Liver (tissue), 9 donors: ENCODE measurements around the gene TSPAN19. TPM values are rescaled to one million over a fixed set of nuclear protein-coding genes. Genes with fewer than 3 reads are reported as not detected.

Experiments
- DNase-seq: peaks from one replicate; pipeline ENCODE4 v3.0.0-alpha.2; 2017; ENCODE audit warnings: low spot score
- H3K27ac ChIP-seq, 2 donors: one replicate each; pipeline ENCODE4 v1.7.0; 2013; ENCODE audit warnings: inconsistent platforms in 2 of 2, low read length in 2 of 2, control low read depth in 1 of 2, low read depth in 1 of 2, mild to moderate bottlenecking in 1 of 2
- H3K27me3 ChIP-seq, 4 donors: one replicate each; pipeline versions ENCODE4 v1.6.1 to v1.7.0; 2013; ENCODE audit warnings: low read length in 3 of 4, inconsistent platforms in 1 of 4, mild to moderate bottlenecking in 1 of 4, moderate library complexity in 1 of 4; ENCODE audit not compliant: control insufficient read depth in 4 of 4, insufficient read depth in 4 of 4
- H3K36me3 ChIP-seq, 4 donors: one replicate each; pipeline versions ENCODE4 v1.6.1 to v1.7.0; 2013; ENCODE audit warnings: low read length in 3 of 4, mild to moderate bottlenecking in 3 of 4, low read depth in 1 of 4, moderate library complexity in 1 of 4; ENCODE audit not compliant: control insufficient read depth in 4 of 4, insufficient read depth in 3 of 4
- H3K4me1 ChIP-seq, 4 donors: one replicate each; pipeline versions ENCODE4 v1.6.1 to v1.7.0; 2013; ENCODE audit warnings: low read length in 3 of 4, mild to moderate bottlenecking in 3 of 4, moderate library complexity in 1 of 4; ENCODE audit not compliant: control insufficient read depth in 4 of 4, insufficient read depth in 4 of 4
- H3K4me3 ChIP-seq, 3 donors: one replicate each; pipeline versions ENCODE4 v1.6.1 to v1.7.0; 2013; ENCODE audit warnings: low read length in 3 of 3, control low read depth in 1 of 3, low read depth in 1 of 3, mild to moderate bottlenecking in 1 of 3
- H3K9ac ChIP-seq, 2 donors: one replicate each; pipeline ENCODE4 v1.7.0; 2013; ENCODE audit warnings: low read length in 2 of 2, mild to moderate bottlenecking in 2 of 2, moderate library complexity in 2 of 2, control low read depth in 1 of 2, low read depth in 1 of 2
- H3K9me3 ChIP-seq, 4 donors: one replicate each; pipeline versions ENCODE4 v1.6.1 to v1.7.0; 2013; ENCODE audit warnings: low read length in 3 of 4; ENCODE audit not compliant: control insufficient read depth in 4 of 4
- CTCF ChIP-seq: fragments of 150-350 bp; IDR thresholded peaks from 2 replicates; pipeline ENCODE4 v1.5.1; 2017; ENCODE audit warnings: improper control_type of control experiment, low read depth, low read length; ENCODE audit not compliant: missing input control
- EGR1 ChIP-seq, 2 donors: IDR thresholded peaks; 2 replicates each; pipeline ENCODE4 v1.6.1; 2016 to 2018; ENCODE audit warnings: antibody characterized with exemption in 2 of 2, low read depth in 2 of 2
- GABPA ChIP-seq, 2 donors: IDR thresholded peaks in 1 of 2; conservative IDR thresholded peaks in 1 of 2; 2 replicates each; pipeline ENCODE4 v1.6.1; 2016; ENCODE audit warnings: antibody characterized with exemption in 2 of 2, mild to moderate bottlenecking in 1 of 2, moderate library complexity in 1 of 2
- HNF4A ChIP-seq, 2 donors: conservative IDR thresholded peaks; 2 replicates each; pipeline ENCODE4 v1.6.1; 2016; ENCODE audit warnings: antibody characterized with exemption in 2 of 2, mild to moderate bottlenecking in 2 of 2
- HNF4G ChIP-seq: IDR thresholded peaks from 2 replicates; pipeline ENCODE4 v1.6.1; 2016; ENCODE audit warnings: antibody characterized with exemption
- JUND ChIP-seq, 2 donors: IDR thresholded peaks; 2 replicates each; pipeline ENCODE4 v1.6.1; 2016; ENCODE audit warnings: antibody characterized with exemption in 2 of 2
- MAX ChIP-seq: IDR thresholded peaks from 2 replicates; pipeline ENCODE4 v1.6.1; 2016; ENCODE audit warnings: antibody characterized with exemption
- NR2F2 ChIP-seq: IDR thresholded peaks from 2 replicates; pipeline ENCODE4 v1.6.1; 2016; ENCODE audit warnings: antibody characterized with exemption
- RAD21 ChIP-seq, 2 donors: IDR thresholded peaks; 2 replicates each; pipeline ENCODE4 v1.6.1; 2016; ENCODE audit warnings: antibody characterized with exemption in 2 of 2, mild to moderate bottlenecking in 2 of 2
- RXRA ChIP-seq, 2 donors: IDR thresholded peaks; 2 replicates each; pipeline ENCODE4 v1.6.1; 2017 to 2018; ENCODE audit warnings: antibody characterized with exemption in 2 of 2, mild to moderate bottlenecking in 1 of 2
- SP1 ChIP-seq: IDR thresholded peaks from 2 replicates; pipeline ENCODE4 v1.6.1; 2018; ENCODE audit warnings: antibody characterized with exemption, mild to moderate bottlenecking
- TAF1 ChIP-seq: conservative IDR thresholded peaks from 2 replicates; pipeline ENCODE4 v1.6.1; 2016; ENCODE audit warnings: antibody characterized with exemption, mild to moderate bottlenecking
- YY1 ChIP-seq: IDR thresholded peaks from 2 replicates; pipeline ENCODE4 v1.6.1; 2016; ENCODE audit warnings: antibody characterized with exemption, mild to moderate bottlenecking
- ZBTB33 ChIP-seq: IDR thresholded peaks from 2 replicates; pipeline ENCODE4 v1.6.1; 2016; ENCODE audit warnings: antibody characterized with exemption
- WGBS: extraction: QIAGEN DNeasy Blood & Tissue Kit; methylation state at CpG from one replicate; pipeline ENCODE4 v1.1.7; 2013; 5-methylcytosine and 5-hydroxymethylcytosine counted together
- polyA plus RNA-seq, 2 donors: library from polyadenylated mRNA; stranded (reverse) in 1 of 2; unstranded in 1 of 2; fragments of 200-250 nt in 1 of 2; fragments of >200 nt in 1 of 2; fragmentation: Nextera tagmentation in 1 of 2; extraction: Ambion mirVana in 1 of 2; gene quantifications; one replicate each; pipeline versions ENCODE4 v1.2.1 to v1.2.3, GENCODE V29; 2013 to 2015
- total RNA-seq, 2 donors: library from RNA; depleted of rRNA; stranded (reverse); fragments of >200 nt; gene quantifications; one replicate each; pipeline ENCODE4 v1.2.3, GENCODE V29; 2014
- donor health status: healthy.
- donor health status: healthy.
- donor health status: healthy.
- donor health status: healthy.
- donor health status: healthy.

TSPAN19 gene
- total and polyA plus RNA-seq, 4 donors = not detected

- TF ChIP-seq HNF4A (conservative IDR thresholded peaks at IDR 0.05) = no peak
- no peak for TF ChIP-seq GABPA (IDR thresholded peaks at IDR 0.05 in 1 of 2, conservative IDR thresholded peaks at IDR 0.05 in 1 of 2)
- no peak for TF ChIP-seq RXRA (IDR thresholded peaks at IDR 0.05)
- no peak for TF ChIP-seq EGR1 (IDR thresholded peaks at IDR 0.05; ENCODE audit: low read depth in 2 of 2)
- TF ChIP-seq ZBTB33 = no peak
- TF ChIP-seq NR2F2 = no peak
- no peak for TF ChIP-seq HNF4G
- TF ChIP-seq MAX = no peak
- no peak for TF ChIP-seq JUND (IDR thresholded peaks at IDR 0.05)
- no peak for TF ChIP-seq CTCF
- no peak for TF ChIP-seq SP1
- no peak for TF ChIP-seq RAD21 (IDR thresholded peaks at IDR 0.05)
- TF ChIP-seq TAF1 = no peak
- Histone ChIP-seq H3K27me3 (no peaks in the 10 kb centered on the region), H3K4me3 (no peak overlapping the region), H3K27ac (no peak overlapping the region), H3K9ac (no peak overlapping the region), H3K4me1 (no peaks in the 10 kb centered on the region), H3K36me3 (no peaks in the 10 kb centered on the region), H3K9me3 (no peaks in the 10 kb centered on the region)
- WGBS = 88% methylated on average over 3 of the region's 3 CpGs
- DNase-seq = no peak
Observed at GRCh38 chr12:85065837-85066482, 29.9 kb upstream of the TSPAN19 start.

GRCh38 chr12:85060916-85061315 lies 24.8 kb upstream of the TSPAN19 start:
- DNase-seq = no peak
- Histone ChIP-seq H3K4me3 (no peak overlapping the region), H3K27ac (no peak overlapping the region), H3K27me3 (no peaks in the 10 kb centered on the region), H3K36me3 (no peaks in the 10 kb centered on the region), H3K9ac (no peak overlapping the region), H3K9me3 (no peaks in the 10 kb centered on the region), H3K4me1 (no peaks in the 10 kb centered on the region)
- TF ChIP-seq TAF1 = no peak
- TF ChIP-seq SP1 = no peak
- TF ChIP-seq ZBTB33 = no peak
- TF ChIP-seq YY1 = no peak
- TF ChIP-seq RAD21 (IDR thresholded peaks at IDR 0.05) = no peak
- 46% methylated on average over 2 of the region's 2 CpGs for WGBS
